Sigmoid colon (tissue), 7 donors: Measurements from ENCODE around the gene AASDH. TPM values are rescaled to one million over a fixed set of nuclear protein-coding genes. Genes with fewer than 3 reads are reported as not detected.

Experiments
- DNase-seq: peaks from one replicate; pipeline ENCODE4 v3.0.0-alpha.2; 2019
- H3K27ac ChIP-seq, 4 donors: fragments of 200-600 bp; sonication (generic); one replicate each; pipeline ENCODE4 v1.5.1; 2016 to 2019; ENCODE audit warnings: mild to moderate bottlenecking in 1 of 4
- H3K27me3 ChIP-seq, 3 donors: fragments of 200-600 bp; sonication (generic); one replicate each; pipeline ENCODE4 v1.5.1; 2019; ENCODE audit warnings: mild to moderate bottlenecking in 1 of 3
- H3K36me3 ChIP-seq, 4 donors: fragments of 200-600 bp; sonication (generic); one replicate each; pipeline ENCODE4 v1.5.1; 2016 to 2019
- H3K4me1 ChIP-seq, 4 donors: fragments of 200-600 bp; sonication (generic); one replicate each; pipeline ENCODE4 v1.5.1; 2017 to 2019
- H3K4me3 ChIP-seq, 4 donors: fragments of 200-600 bp; sonication (generic); one replicate each; pipeline ENCODE4 v1.5.1; 2017 to 2019; ENCODE audit warnings: mild to moderate bottlenecking in 2 of 4, moderate library complexity in 1 of 4
- H3K9me3 ChIP-seq, 4 donors: fragments of 200-600 bp in 3 of 4; sonication (generic) in 3 of 4; one replicate each; pipeline versions ENCODE4 v1.5.1 to v1.6.1; 2013 to 2019
- EP300 ChIP-seq, 4 donors: sonication (generic); formaldehyde crosslinking; IDR thresholded peaks; one replicate each; pipeline ENCODE4 v1.6.1; 2017; ENCODE audit warnings: antibody characterized with exemption in 4 of 4
- POLR2A ChIP-seq, 2 donors: fragments of 450-650 bp; IDR thresholded peaks; one replicate each; pipeline ENCODE4 v1.6.1; 2016; ENCODE audit warnings: antibody characterized with exemption in 2 of 2, mild to moderate bottlenecking in 2 of 2, moderate library complexity in 2 of 2
- POLR2AphosphoS5 ChIP-seq, 4 donors: sonication (generic); formaldehyde crosslinking; IDR thresholded peaks; one replicate each; pipeline ENCODE4 v1.6.1; 2017; ENCODE audit warnings: antibody characterized with exemption in 4 of 4
- WGBS, 2 donors: extraction: QIAGEN DNeasy Blood & Tissue Kit; methylation state at CpG; one replicate each; pipeline ENCODE4 v1.1.7; 2013; 5-methylcytosine and 5-hydroxymethylcytosine counted together
- intact Hi-C: fragments of 100-400 bp; cut with DNase I; formaldehyde crosslinking; loops from one replicate; pipeline ENCODE4 v1.15.1; 2023
- polyA plus RNA-seq, 3 donors: library from polyadenylated mRNA; stranded (reverse); fragments of 200-250 nt; gene quantifications; one replicate each; pipeline ENCODE4 v1.2.3, GENCODE V29; 2013
- total RNA-seq, 4 donors: library from RNA; depleted of rRNA; stranded (reverse); fragments of >200 nt; gene quantifications; one replicate each; pipeline ENCODE4 v1.1.0, GENCODE V29; 2016
- TF ChIP-seq, protein P1 (sequence below), 4 experiments: fragments of 450-650 bp in 3 of 4; fragments of 200-600 bp in 1 of 4; IDR thresholded peaks; one replicate each; pipeline ENCODE4 v1.5.1; 2016 to 2019; ENCODE audit warnings: antibody characterized with exemption in 4 of 4, mild to moderate bottlenecking in 3 of 4, moderate library complexity in 2 of 4
- donor health status: healthy with polysubstance abuse.
- donor health status: Bipolar disorder and iron deficiency.
- donor health status: healthy.

AASDH gene
- total and polyA plus RNA-seq, 7 donors, result 3.2 to 13.4 (median 5.5) TPM

- WGBS, 2 donors, result 93 to 95% methylated on average over 3 of the region's 3 CpGs
- intact Hi-C loops, result no loop called here
- TF ChIP-seq EP300 (IDR thresholded peaks at IDR 0.05) (no peak), POLR2AphosphoS5 (IDR thresholded peaks at IDR 0.05) (no peak), POLR2A (IDR thresholded peaks at IDR 0.05) (no peak)
- TF ChIP-seq, protein P1, sequence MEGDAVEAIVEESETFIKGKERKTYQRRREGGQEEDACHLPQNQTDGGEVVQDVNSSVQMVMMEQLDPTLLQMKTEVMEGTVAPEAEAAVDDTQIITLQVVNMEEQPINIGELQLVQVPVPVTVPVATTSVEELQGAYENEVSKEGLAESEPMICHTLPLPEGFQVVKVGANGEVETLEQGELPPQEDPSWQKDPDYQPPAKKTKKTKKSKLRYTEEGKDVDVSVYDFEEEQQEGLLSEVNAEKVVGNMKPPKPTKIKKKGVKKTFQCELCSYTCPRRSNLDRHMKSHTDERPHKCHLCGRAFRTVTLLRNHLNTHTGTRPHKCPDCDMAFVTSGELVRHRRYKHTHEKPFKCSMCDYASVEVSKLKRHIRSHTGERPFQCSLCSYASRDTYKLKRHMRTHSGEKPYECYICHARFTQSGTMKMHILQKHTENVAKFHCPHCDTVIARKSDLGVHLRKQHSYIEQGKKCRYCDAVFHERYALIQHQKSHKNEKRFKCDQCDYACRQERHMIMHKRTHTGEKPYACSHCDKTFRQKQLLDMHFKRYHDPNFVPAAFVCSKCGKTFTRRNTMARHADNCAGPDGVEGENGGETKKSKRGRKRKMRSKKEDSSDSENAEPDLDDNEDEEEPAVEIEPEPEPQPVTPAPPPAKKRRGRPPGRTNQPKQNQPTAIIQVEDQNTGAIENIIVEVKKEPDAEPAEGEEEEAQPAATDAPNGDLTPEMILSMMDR (IDR thresholded peaks at IDR 0.05), result no peak
- no peaks in the 10 kb centered on the region for H3K27me3 ChIP-seq
- peaks cover 0 to 54% (median 2%) of the 10 kb centered on the region in 4 donors for H3K36me3 ChIP-seq
- DNase-seq, result no peak
- no peak overlapping the region for H3K27ac ChIP-seq
- H3K4me1 ChIP-seq, result no peaks in the 10 kb centered on the region
- no peaks in the 10 kb centered on the region for H3K9me3 ChIP-seq
- H3K4me3 ChIP-seq, result no peak overlapping the region
These were observed 38.7 kb downstream of the AASDH start for GRCh38 chr4:56348576-56348975.

- intact Hi-C loops, result no loop called here
- DNase-seq, result no peak
- Histone ChIP-seq H3K36me3 (peaks cover 0 to 43% (median 2%) of the 10 kb centered on the region in 4 donors), H3K4me3 (no peak overlapping the region), H3K4me1 (no peaks in the 10 kb centered on the region), H3K27me3 (no peaks in the 10 kb centered on the region), H3K27ac (no peak overlapping the region), H3K9me3 (no peaks in the 10 kb centered on the region)
- WGBS, 2 donors, result 91 to 95% methylated on average over 4 of the region's 4 CpGs
- TF ChIP-seq, protein P1 (IDR thresholded peaks at IDR 0.05), result no peak
- TF ChIP-seq POLR2A (IDR thresholded peaks at IDR 0.05) (no peak), EP300 (IDR thresholded peaks at IDR 0.05) (no peak)
These were observed 41.8 kb downstream of the AASDH start for GRCh38 chr4:56345458-56345857.

GRCh38 chr4:56342746-56343145, 44.5 kb downstream of the AASDH start:
- WGBS, 2 donors, result 51 to 67% methylated on average over 1 of the region's 1 CpG

GRCh38 chr4:56330691-56331090, 56.6 kb downstream of the AASDH start:
- Histone ChIP-seq H3K27me3 (no peaks in the 10 kb centered on the region), H3K36me3 (no peaks in the 10 kb centered on the region), H3K9me3 (no peaks in the 10 kb centered on the region), H3K4me3 (no peak overlapping the region), H3K4me1 (no peaks in the 10 kb centered on the region), H3K27ac (no peak overlapping the region)
- intact Hi-C loops, result no loop called here
- no peak for DNase-seq
- no peak for TF ChIP-seq EP300 (IDR thresholded peaks at IDR 0.05)
- TF ChIP-seq, protein P1 (IDR thresholded peaks at IDR 0.05), result no peak
- TF ChIP-seq POLR2AphosphoS5 (IDR thresholded peaks at IDR 0.05), result no peak
- TF ChIP-seq POLR2A (IDR thresholded peaks at IDR 0.05), result no peak
- WGBS, 2 donors, result 65 to 68% methylated on average over 2 of the region's 2 CpGs

More at GRCh38 chr4:56342746-56343145, 44.5 kb downstream of the AASDH start:
- H3K9me3 ChIP-seq, result no peaks in the 10 kb centered on the region
- no peak overlapping the region for H3K27ac ChIP-seq
- no peak for DNase-seq
- no peaks in the 10 kb centered on the region for H3K4me1 ChIP-seq
- peaks cover 0 to 19% (median 0%) of the 10 kb centered on the region in 4 donors for H3K36me3 ChIP-seq
- no peak overlapping the region for H3K4me3 ChIP-seq
- intact Hi-C loops, result no loop called here
- no peak for TF ChIP-seq POLR2A (IDR thresholded peaks at IDR 0.05)
- TF ChIP-seq, protein P1 (IDR thresholded peaks at IDR 0.05), result no peak
- no peak for TF ChIP-seq EP300 (IDR thresholded peaks at IDR 0.05)
- TF ChIP-seq POLR2AphosphoS5 (IDR thresholded peaks at IDR 0.05), result no peak
- no peaks in the 10 kb centered on the region for H3K27me3 ChIP-seq

GRCh38 chr4:56326363-56326762, 60.9 kb downstream of the AASDH start:
- TF ChIP-seq, protein P1 (IDR thresholded peaks at IDR 0.05), result no peak
- TF ChIP-seq EP300 (IDR thresholded peaks at IDR 0.05) (no peak), POLR2A (IDR thresholded peaks at IDR 0.05) (no peak), POLR2AphosphoS5 (IDR thresholded peaks at IDR 0.05) (no peak)
- H3K27me3 ChIP-seq, result no peaks in the 10 kb centered on the region
- WGBS, 2 donors, result 88 to 92% methylated on average over 2 of the region's 2 CpGs
- DNase-seq, result no peak
- H3K9me3 ChIP-seq, result no peaks in the 10 kb centered on the region
- no peaks in the 10 kb centered on the region for H3K4me1 ChIP-seq
- intact Hi-C loops, result no loop called here
- no peaks in the 10 kb centered on the region for H3K36me3 ChIP-seq
- no peak overlapping the region for H3K27ac ChIP-seq
- H3K4me3 ChIP-seq, result no peak overlapping the region
